Endodermal cell (in vitro differentiated cells): Measurements from ENCODE around the gene JAKMIP2. TPM values are rescaled to one million over a fixed set of nuclear protein-coding genes. Genes with fewer than 3 reads are reported as not detected.
A peak's percentile ranks its signal among the peaks of the same experiment; 100 is the strongest.

ENCODE experiments used
- DNase-seq: peaks from one replicate; pipeline ENCODE4 v3.0.0-alpha.2; 2017
- H3K27ac ChIP-seq: 2 replicates; pipeline ENCODE4 v1.5.1; 2013; ENCODE audit warnings: mild to moderate bottlenecking, low read depth, low read length, moderate library complexity
- H3K27me3 ChIP-seq: 2 replicates; pipeline ENCODE4 v1.6.1; 2013; ENCODE audit warnings: mild to moderate bottlenecking, low read length, moderate library complexity; ENCODE audit not compliant: insufficient read depth, control insufficient read depth, poor library complexity, severe bottlenecking
- H3K36me3 ChIP-seq: 2 replicates; pipeline ENCODE4 v1.7.0; 2013; ENCODE audit warnings: mild to moderate bottlenecking, low read length, moderate library complexity; ENCODE audit not compliant: control insufficient read depth, insufficient read depth
- H3K4me1 ChIP-seq: one replicate; pipeline ENCODE4 v1.7.0; 2013; ENCODE audit warnings: low read length; ENCODE audit not compliant: control insufficient read depth, insufficient read depth
- H3K4me3 ChIP-seq: 2 replicates; pipeline ENCODE4 v1.5.1; 2013; ENCODE audit warnings: mild to moderate bottlenecking, low read length, moderate library complexity
- H3K9ac ChIP-seq: 2 replicates; pipeline ENCODE4 v1.6.1; 2013; ENCODE audit warnings: mild to moderate bottlenecking, low read length, moderate library complexity; ENCODE audit not compliant: poor library complexity, severe bottlenecking; ENCODE audit errors: extremely low read depth
- H3K9me3 ChIP-seq: 2 replicates; pipeline ENCODE4 v1.6.1; 2013; ENCODE audit warnings: mild to moderate bottlenecking, low read length, moderate library complexity; ENCODE audit not compliant: control insufficient read depth
- H3K27ac Mint-ChIP-seq: 2 replicates; pipeline ENCODE4 v1.8.0; 2020; ENCODE audit warnings: mixed read lengths
- H3K27me3 Mint-ChIP-seq: 2 replicates; pipeline ENCODE4 v1.8.0; 2021; ENCODE audit warnings: mild to moderate bottlenecking, mixed read lengths; ENCODE audit not compliant: insufficient read depth
- H3K36me3 Mint-ChIP-seq: 2 replicates; pipeline ENCODE4 v1.8.0; 2020; ENCODE audit warnings: low read depth, mixed read lengths
- H3K4me1 Mint-ChIP-seq: 2 replicates; pipeline ENCODE4 v1.8.0; 2020; ENCODE audit warnings: mixed read lengths
- H3K4me3 Mint-ChIP-seq: 2 replicates; pipeline ENCODE4 v1.8.0; 2020; ENCODE audit warnings: mild to moderate bottlenecking, moderate library complexity, mixed read lengths
- H3K9me3 Mint-ChIP-seq: 2 replicates; pipeline ENCODE4 v1.8.0; 2020; ENCODE audit warnings: mild to moderate bottlenecking, mixed read lengths
- WGBS, 2 experiments: methylation state at CpG; one replicate each; pipeline versions ENCODE4 v1.1.5 to v1.1.7; 2013; ENCODE audit warnings: missing lambda C conversion rate in 2 of 2, mixed read lengths in 1 of 2; ENCODE audit not compliant: insufficient coverage in 1 of 2, insufficient read length in 1 of 2; 5-methylcytosine and 5-hydroxymethylcytosine counted together
- total RNA-seq, 2 donors: library from RNA; stranded (reverse); fragmentation: NEBNext Ultra II Directional in 1 of 2; extraction: Animal tissue kit (Norgen Biotek cat#: 25700) in 1 of 2; gene quantifications; 2 replicates in 1 of 2; 3 replicates in 1 of 2; pipeline ENCODE4 v1.2.1, GENCODE V29; 2021
- TF ChIP-seq, protein P1 (sequence below): fragments of 200-600 bp; sonication (generic); conservative IDR thresholded peaks from 2 replicates; pipeline ENCODE4 v1.5.0; 2021; ENCODE audit warnings: antibody characterized with exemption, mild to moderate bottlenecking

JAKMIP2 gene
- total RNA-seq, 2 donors from 2014 or later, result 6.9 to 16.7 TPM

DNA sequence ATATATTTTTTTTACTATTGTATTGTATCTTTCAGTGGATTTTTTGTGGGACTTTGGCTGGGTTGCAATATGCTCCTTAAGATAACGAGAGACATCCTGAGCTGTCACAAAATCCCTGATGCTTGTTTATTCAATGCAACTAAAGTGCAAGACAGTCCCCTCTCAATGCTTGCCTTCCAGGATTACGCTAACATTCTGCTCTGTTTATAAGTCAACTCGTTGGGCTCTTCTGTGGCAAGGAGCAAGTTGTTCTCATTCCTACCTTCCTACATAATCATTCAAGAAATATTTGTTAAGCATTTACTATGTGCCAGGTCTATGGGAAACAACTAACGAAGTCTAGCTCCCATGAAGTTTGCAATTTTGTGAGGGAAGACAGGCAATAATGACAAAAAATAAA lies 40.4 kb downstream of the JAKMIP2 start:
- TF ChIP-seq, protein P1, sequence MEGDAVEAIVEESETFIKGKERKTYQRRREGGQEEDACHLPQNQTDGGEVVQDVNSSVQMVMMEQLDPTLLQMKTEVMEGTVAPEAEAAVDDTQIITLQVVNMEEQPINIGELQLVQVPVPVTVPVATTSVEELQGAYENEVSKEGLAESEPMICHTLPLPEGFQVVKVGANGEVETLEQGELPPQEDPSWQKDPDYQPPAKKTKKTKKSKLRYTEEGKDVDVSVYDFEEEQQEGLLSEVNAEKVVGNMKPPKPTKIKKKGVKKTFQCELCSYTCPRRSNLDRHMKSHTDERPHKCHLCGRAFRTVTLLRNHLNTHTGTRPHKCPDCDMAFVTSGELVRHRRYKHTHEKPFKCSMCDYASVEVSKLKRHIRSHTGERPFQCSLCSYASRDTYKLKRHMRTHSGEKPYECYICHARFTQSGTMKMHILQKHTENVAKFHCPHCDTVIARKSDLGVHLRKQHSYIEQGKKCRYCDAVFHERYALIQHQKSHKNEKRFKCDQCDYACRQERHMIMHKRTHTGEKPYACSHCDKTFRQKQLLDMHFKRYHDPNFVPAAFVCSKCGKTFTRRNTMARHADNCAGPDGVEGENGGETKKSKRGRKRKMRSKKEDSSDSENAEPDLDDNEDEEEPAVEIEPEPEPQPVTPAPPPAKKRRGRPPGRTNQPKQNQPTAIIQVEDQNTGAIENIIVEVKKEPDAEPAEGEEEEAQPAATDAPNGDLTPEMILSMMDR, result no peak
- Mint-ChIP-seq H3K4me3 (no peak overlapping the region), H3K4me1 (peaks cover 26% of the 10 kb centered on the region), H3K36me3 (no peaks in the 10 kb centered on the region), H3K9me3 (no peaks in the 10 kb centered on the region), H3K27me3 (no peaks in the 10 kb centered on the region), H3K27ac (no peak overlapping the region)
- no peak for DNase-seq
- H3K27ac ChIP-seq, result no peak overlapping the region
- H3K4me1 ChIP-seq, result peaks cover 8% of the 10 kb centered on the region
- 89 to 92% methylated on average over 4 of the region's 4 CpGs for WGBS, 2 experiments
- no peaks in the 10 kb centered on the region for H3K9me3 ChIP-seq
- H3K36me3 ChIP-seq, result no peaks in the 10 kb centered on the region
- no peaks in the 10 kb centered on the region for H3K27me3 ChIP-seq
- no peak overlapping the region for H3K9ac ChIP-seq
- H3K4me3 ChIP-seq, result no peak overlapping the region

DNA sequence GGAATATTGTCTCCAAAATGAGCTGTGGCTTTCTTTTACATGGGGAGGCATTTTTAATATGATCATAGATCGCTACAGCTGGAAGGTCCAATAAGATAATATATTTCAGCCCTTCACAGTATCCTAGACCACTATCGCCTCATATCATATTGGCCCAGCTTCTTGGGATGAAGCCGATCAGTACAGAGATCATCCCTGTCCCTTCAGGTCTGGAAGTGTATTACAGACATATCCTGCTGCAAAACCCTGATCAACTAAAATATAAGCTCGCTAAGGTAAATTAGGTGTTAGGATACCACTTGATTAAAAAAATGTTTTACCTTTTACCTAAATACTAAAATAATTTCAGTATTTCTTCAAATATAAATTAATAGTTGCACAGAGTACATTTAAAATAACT lies 41.7 kb downstream of the JAKMIP2 start:
- no peak overlapping the region for H3K4me3 Mint-ChIP-seq
- Histone ChIP-seq H3K9me3 (no peaks in the 10 kb centered on the region), H3K9ac (no peak overlapping the region), H3K27ac (no peak overlapping the region), H3K27me3 (no peaks in the 10 kb centered on the region), H3K36me3 (no peaks in the 10 kb centered on the region), H3K4me3 (no peak overlapping the region), H3K4me1 (peaks cover 8% of the 10 kb centered on the region)
- H3K9me3 Mint-ChIP-seq, result no peaks in the 10 kb centered on the region
- no peak overlapping the region for H3K27ac Mint-ChIP-seq
- H3K4me1 Mint-ChIP-seq, result peaks cover 24% of the 10 kb centered on the region
- H3K27me3 Mint-ChIP-seq, result no peaks in the 10 kb centered on the region
- no peak for DNase-seq
- no peaks in the 10 kb centered on the region for H3K36me3 Mint-ChIP-seq
- TF ChIP-seq, protein P1, result peak; percentile 55
- WGBS, 2 experiments, result 93 to 97% methylated on average over 3 of the region's 4 CpGs

DNA sequence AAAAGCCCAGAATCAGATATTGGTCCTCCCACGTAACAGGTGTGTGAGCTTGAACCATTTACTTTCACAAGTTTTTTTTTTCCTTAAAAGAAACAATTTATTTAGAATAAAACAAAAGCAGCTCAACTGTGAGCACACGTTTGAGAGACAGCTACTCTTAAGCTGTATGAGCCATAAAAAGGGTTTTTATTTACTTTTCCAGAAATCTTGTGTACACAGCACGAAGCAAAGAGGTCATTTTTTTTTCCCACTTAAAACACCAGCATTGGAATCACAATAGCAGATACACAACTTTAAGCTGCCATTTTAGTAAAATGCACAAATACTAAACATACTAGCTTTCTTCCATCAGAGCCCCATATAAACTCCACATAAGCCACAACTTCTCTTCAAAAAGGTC lies 44.6 kb downstream of the JAKMIP2 start:
- 72 to 84% methylated on average over 3 of the region's 3 CpGs for WGBS, 2 experiments
- Mint-ChIP-seq H3K27ac (no peak overlapping the region), H3K9me3 (peaks cover 10% of the 10 kb centered on the region), H3K36me3 (peaks cover 6% of the 10 kb centered on the region), H3K27me3 (no peaks in the 10 kb centered on the region), H3K4me3 (no peak overlapping the region), H3K4me1 (peaks cover 32% of the 10 kb centered on the region)
- H3K4me1 ChIP-seq, result peaks cover 8% of the 10 kb centered on the region
- no peaks in the 10 kb centered on the region for H3K36me3 ChIP-seq
- no peaks in the 10 kb centered on the region for H3K9me3 ChIP-seq
- DNase-seq, result no peak
- H3K27me3 ChIP-seq, result no peaks in the 10 kb centered on the region
- H3K9ac ChIP-seq, result no peak overlapping the region
- no peak overlapping the region for H3K4me3 ChIP-seq
- no peak overlapping the region for H3K27ac ChIP-seq
- TF ChIP-seq, protein P1, result no peak
